Subcutaneous adipose tissue (tissue), 4 donors: ENCODE measurements around the gene FOXO6. TPM values are rescaled to one million over a fixed set of nuclear protein-coding genes. Genes with fewer than 3 reads are reported as not detected.

Experiments
- total RNA-seq, 4 donors: library from RNA; depleted of rRNA; stranded (reverse); fragments of >200 nt; gene quantifications; one replicate each; pipeline ENCODE4 v1.1.0, GENCODE V29; 2016
- TF ChIP-seq, protein P1 (sequence below): fragments of 450-650 bp; IDR thresholded peaks from one replicate; pipeline ENCODE4 v1.5.1; 2016; ENCODE audit warnings: low read depth, mild to moderate bottlenecking, control low read depth, antibody characterized with exemption, moderate library complexity

The FOXO6 gene
- total RNA-seq, 4 donors from 2014 or later, result not detected

DNA sequence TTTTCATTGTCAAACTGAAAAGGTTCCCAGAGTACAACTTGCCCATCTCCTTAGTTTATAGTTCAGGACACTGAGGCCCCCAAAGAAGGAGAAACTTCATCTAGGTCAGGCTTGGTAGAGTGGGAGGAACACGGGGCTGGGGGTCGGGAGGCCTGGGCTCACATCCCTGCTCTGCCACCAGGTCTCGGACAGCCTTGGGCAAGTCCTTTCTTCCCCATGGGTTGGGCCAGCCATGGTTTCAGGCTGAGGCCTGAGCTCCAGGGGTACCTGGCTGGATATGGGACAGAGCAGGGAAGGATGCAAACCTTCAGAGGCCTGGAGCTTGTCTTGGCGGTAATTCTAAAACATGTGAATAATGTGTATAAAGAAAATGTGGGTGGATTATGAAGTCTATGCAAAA lies 17.0 kb downstream of the FOXO6 start:
- TF ChIP-seq, protein P1, sequence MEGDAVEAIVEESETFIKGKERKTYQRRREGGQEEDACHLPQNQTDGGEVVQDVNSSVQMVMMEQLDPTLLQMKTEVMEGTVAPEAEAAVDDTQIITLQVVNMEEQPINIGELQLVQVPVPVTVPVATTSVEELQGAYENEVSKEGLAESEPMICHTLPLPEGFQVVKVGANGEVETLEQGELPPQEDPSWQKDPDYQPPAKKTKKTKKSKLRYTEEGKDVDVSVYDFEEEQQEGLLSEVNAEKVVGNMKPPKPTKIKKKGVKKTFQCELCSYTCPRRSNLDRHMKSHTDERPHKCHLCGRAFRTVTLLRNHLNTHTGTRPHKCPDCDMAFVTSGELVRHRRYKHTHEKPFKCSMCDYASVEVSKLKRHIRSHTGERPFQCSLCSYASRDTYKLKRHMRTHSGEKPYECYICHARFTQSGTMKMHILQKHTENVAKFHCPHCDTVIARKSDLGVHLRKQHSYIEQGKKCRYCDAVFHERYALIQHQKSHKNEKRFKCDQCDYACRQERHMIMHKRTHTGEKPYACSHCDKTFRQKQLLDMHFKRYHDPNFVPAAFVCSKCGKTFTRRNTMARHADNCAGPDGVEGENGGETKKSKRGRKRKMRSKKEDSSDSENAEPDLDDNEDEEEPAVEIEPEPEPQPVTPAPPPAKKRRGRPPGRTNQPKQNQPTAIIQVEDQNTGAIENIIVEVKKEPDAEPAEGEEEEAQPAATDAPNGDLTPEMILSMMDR, result no peak

DNA sequence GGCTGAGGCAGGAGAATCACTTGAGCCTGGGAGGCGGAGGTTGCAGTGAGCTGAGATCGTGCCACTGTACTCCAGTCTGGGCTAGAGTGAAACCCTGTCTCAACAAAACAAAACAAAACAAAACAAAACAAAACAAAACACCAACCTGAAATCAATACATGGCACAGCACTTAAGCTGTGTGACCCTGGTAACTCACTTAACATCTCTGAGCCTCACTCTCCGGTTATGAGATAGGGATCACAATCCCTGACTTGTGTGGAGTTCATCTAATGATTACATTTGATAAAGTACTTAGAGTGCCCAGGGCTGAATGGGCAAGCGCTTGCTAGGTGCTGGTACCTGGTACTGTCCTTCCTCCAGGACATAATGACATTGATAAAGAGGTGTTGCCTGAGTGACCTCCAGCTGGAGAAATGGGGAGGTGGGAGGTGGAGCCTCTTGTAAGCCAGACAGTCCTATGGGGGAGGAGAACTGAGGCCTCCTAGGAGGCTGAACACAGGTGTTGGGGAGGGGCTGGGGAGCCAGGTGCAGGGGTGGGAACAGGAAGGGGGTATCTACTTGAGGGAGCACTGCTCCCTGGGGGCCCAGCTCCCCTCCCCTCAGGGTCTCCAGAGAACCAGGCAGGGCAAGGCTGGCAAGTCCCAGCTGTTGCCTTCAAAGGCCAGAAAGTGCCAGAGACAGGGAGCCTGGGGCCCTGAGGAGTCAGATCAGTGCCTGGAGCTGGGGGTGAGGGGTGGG lies 17.9 kb downstream of the FOXO6 start:
- TF ChIP-seq, protein P1, result no peak

DNA sequence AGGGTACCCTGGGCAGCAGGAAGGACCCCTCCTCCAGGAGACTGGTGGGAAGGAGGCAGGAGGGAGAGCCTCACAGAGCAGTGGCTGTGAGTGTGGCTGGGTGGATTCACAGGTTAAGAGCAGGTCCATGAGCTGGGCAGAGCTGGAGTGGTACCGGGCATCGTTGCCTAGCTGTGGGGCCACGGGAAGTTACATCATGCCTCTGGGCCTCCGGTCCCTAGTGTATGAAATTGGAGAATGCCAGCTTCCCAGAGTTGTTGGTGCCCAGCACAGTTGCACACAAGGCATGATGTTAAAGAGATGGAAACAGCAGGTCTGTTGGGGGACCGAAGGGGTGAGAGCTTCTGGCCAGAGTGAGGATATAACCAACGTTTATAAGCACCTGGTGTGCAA lies 18.5 kb downstream of the FOXO6 start:
- TF ChIP-seq, protein P1, result no peak

DNA sequence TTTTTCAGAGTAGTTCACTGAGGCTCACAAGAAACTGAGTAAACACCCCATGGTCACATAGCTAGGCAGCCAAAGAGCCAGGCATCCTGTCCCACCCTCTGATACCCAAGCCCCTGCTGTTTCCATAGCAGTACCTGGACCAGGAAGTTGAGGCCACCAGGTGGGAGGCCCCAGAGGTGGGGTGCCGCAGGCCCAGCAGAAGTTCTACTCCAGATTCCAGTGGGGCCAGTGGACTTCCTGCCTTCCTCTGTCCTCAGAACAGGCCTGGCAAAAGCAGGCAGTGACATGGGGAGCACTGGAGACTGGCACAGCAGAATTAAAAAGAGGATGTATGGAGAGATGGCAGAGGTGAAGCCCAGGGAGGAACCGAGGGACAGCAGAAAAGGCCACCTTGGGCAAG lies 19.0 kb downstream of the FOXO6 start:
- TF ChIP-seq, protein P1, result no peak

DNA sequence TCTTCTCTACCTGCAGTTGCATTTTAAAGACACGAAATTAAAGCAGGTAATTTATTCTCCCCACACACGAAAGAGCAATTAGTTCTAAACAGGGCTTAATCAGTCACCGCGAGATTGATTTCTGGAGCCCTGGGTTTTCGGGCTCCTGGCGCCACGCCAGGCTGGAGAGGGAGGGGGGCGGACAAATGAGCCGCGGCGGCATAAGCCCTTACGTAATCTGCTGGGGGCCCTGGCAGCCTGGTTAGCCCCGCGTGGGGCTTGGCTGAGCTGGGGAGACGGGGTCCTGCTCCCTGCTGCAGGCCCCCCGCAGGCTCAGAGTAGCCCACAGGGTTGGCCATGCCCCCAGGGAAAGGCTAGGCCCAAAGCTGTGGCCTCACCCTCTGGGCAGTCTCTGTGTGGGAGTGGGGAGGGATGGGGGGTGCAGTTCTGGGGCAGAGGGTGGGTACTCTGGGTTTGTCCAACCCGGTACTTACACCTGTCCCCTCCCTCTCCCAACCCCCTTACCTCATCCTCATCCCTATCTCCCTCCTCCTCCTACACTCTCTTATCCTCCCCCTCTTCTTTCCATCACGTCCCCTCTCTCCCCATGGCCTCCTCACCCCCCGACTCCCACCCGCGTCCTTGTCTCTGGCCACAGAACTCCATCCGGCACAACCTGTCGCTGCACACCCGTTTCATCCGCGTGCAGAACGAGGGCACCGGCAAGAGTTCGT lies 19.9 kb downstream of the FOXO6 start:
- TF ChIP-seq, protein P1, result no peak

DNA sequence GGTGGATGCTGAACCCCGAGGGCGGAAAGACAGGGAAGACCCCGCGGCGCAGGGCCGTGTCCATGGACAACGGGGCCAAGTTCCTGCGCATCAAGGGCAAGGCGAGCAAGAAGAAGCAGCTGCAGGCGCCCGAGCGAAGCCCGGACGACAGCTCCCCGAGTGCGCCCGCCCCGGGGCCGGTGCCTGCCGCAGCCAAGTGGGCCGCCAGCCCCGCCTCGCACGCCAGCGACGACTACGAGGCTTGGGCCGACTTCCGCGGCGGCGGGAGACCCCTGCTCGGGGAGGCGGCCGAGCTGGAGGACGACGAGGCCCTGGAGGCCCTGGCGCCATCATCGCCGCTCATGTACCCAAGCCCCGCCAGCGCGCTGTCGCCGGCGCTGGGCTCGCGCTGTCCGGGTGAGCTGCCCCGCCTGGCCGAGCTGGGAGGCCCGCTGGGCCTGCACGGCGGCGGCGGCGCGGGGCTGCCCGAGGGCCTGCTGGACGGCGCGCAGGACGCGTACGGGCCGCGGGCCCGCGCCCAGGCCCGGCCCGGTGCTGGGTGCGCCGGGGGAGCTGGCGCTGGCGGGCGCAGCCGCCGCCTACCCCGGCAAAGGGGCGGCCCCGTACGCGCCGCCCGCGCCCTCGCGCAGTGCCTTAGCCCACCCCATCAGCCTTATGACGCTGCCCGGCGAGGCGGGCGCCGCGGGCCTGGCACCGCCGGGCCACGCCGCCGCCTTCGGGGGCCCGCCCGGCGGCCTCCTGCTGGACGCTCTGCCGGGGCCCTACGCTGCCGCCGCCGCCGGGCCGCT lies 20.7 kb downstream of the FOXO6 start:
- TF ChIP-seq, protein P1, result no peak

DNA sequence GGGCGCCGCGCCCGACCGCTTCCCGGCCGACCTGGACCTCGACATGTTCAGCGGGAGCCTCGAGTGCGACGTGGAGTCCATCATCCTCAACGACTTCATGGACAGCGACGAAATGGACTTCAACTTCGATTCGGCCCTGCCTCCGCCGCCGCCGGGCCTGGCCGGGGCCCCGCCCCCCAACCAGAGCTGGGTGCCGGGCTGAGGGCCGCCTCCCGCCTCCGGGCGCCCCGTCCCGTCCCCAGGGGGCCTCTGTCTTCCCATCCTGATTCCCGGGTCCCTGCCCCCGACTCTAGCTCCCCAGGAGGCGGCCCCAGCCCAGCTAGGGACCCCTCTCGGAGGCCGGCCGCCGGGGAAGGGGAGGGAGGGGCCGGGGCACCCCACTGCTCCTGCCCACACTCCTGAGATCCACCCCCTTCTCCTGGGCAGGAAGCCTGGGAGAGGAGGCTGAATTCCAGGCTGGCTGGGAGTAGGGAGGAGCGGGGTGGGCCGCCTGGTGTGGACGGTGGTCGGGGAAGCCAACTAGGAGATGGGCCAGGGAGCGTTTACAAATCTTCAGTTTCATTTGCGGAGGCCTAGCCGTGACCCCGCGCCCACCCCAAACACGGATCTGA lies 21.4 kb downstream of the FOXO6 start:
- TF ChIP-seq, protein P1, result no peak
